Testis (tissue), 2 donors: ENCODE data around the gene CAPN1.

Source experiments
- POLR2A ChIP-seq: fragments of 450-650 bp; IDR thresholded peaks from one replicate; pipeline ENCODE4 v1.6.1; 2017; ENCODE audit warnings: antibody characterized with exemption, mild to moderate bottlenecking, moderate library complexity
- TF ChIP-seq, protein P1 (sequence below), 3 experiments: fragments of 450-650 bp in 2 of 3; fragments of 200-600 bp in 1 of 3; sonication (generic) in 1 of 3; IDR thresholded peaks; one replicate each; pipeline ENCODE4 v1.5.1; 2016 to 2019; ENCODE audit warnings: antibody characterized with exemption in 3 of 3, mild to moderate bottlenecking in 2 of 3, moderate library complexity in 1 of 3

DNA sequence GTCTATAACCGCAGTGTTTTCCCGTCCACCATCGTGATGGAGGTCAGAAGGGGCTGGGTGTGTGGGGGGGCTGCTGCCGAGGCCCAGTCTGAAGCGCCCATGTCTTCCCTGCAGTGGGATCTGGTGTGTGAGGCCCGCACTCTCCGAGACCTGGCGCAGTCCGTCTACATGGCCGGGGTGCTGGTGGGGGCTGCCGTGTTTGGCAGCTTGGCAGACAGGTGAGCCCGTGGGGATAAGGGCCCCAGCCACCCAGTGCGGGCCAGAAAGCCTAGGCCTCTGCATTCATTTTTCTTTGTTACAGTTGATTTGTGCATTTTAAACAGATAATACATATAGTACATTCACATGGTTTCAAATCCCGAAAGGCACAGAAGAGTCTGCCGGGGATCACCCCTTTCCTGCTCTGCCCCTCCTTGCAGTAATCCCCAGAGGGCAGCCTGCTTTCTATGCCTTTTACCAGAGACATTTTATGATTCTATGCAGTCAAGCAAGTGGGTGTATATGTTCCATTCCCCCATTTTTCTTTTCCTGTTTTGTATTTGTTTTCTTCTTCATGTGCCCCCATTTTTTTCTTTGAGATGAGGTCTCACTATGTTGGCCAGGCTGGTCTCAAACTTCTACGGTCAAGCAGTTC lies 32.6 kb downstream of the CAPN1 start:
- TF ChIP-seq, protein P1, sequence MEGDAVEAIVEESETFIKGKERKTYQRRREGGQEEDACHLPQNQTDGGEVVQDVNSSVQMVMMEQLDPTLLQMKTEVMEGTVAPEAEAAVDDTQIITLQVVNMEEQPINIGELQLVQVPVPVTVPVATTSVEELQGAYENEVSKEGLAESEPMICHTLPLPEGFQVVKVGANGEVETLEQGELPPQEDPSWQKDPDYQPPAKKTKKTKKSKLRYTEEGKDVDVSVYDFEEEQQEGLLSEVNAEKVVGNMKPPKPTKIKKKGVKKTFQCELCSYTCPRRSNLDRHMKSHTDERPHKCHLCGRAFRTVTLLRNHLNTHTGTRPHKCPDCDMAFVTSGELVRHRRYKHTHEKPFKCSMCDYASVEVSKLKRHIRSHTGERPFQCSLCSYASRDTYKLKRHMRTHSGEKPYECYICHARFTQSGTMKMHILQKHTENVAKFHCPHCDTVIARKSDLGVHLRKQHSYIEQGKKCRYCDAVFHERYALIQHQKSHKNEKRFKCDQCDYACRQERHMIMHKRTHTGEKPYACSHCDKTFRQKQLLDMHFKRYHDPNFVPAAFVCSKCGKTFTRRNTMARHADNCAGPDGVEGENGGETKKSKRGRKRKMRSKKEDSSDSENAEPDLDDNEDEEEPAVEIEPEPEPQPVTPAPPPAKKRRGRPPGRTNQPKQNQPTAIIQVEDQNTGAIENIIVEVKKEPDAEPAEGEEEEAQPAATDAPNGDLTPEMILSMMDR (IDR thresholded peaks at IDR 0.05) = no peak
- no peak for TF ChIP-seq POLR2A
